ENCODE results near the gene EPHA3.

DNA sequence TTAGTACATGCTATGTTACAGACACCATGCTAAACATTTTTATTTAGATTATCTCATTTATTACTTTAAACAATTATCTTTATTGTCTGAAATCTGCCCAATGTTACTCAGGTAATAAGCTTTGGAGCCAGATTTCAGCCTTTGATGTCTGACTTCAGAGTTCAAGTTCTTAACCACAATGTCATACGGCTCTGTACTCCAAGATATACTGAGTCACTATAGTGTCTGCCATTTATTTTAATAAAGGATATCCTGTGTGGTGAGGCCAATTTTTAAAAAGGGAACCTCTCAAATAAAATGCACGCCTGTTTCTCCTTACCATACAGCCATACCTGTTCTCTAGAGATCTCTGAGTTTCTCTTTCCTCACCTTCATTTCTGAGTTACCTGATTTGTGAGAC lies 193.1 kb downstream of the EPHA3 start:
- TF ChIP-seq, protein P1, sequence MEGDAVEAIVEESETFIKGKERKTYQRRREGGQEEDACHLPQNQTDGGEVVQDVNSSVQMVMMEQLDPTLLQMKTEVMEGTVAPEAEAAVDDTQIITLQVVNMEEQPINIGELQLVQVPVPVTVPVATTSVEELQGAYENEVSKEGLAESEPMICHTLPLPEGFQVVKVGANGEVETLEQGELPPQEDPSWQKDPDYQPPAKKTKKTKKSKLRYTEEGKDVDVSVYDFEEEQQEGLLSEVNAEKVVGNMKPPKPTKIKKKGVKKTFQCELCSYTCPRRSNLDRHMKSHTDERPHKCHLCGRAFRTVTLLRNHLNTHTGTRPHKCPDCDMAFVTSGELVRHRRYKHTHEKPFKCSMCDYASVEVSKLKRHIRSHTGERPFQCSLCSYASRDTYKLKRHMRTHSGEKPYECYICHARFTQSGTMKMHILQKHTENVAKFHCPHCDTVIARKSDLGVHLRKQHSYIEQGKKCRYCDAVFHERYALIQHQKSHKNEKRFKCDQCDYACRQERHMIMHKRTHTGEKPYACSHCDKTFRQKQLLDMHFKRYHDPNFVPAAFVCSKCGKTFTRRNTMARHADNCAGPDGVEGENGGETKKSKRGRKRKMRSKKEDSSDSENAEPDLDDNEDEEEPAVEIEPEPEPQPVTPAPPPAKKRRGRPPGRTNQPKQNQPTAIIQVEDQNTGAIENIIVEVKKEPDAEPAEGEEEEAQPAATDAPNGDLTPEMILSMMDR (IDR thresholded peaks at IDR 0.05), result no peak
- TF ChIP-seq POLR2A (IDR thresholded peaks at IDR 0.05), result no peak

All from stomach (tissue), 4 donors.